Fibroblast of lung (primary cell): ENCODE data around the gene CHST4. TPM values are rescaled to one million over a fixed set of nuclear protein-coding genes. Genes with fewer than 3 reads are reported as not detected.
"Not testable (repeated sequence)": the region's sequence is repeated elsewhere in the genome, so short reads cannot be mapped to it uniquely, and the experiment has no call there.

Experiments used
- DNase-seq, 2 donors: peaks; one replicate each; pipeline versions ENCODE4 v3.0.0 to v3.0.0-alpha.2; 2010; ENCODE audit warnings: low read depth in 2 of 2
- H2AFZ ChIP-seq: 2 replicates; pipeline ENCODE4 v1.5.1; 2012; ENCODE audit warnings: low read length, control low read depth, inconsistent platforms
- H3K27ac ChIP-seq: 2 replicates; pipeline ENCODE4 v1.5.1; 2011; ENCODE audit warnings: low read length, control low read depth; ENCODE audit not compliant: insufficient read depth
- H3K27me3 ChIP-seq: 2 replicates; pipeline ENCODE4 v1.5.1; 2011; ENCODE audit warnings: mild to moderate bottlenecking, low read length; ENCODE audit not compliant: control insufficient read depth, insufficient read depth
- H3K36me3 ChIP-seq: 2 replicates; pipeline ENCODE4 v1.5.1; 2011; ENCODE audit warnings: low read length; ENCODE audit not compliant: control insufficient read depth, insufficient read depth
- H3K4me1 ChIP-seq: 2 replicates; pipeline ENCODE4 v1.5.1; 2011; ENCODE audit warnings: low read length; ENCODE audit not compliant: control insufficient read depth, insufficient read depth; ENCODE audit errors: extremely low read depth
- H3K4me2 ChIP-seq: 2 replicates; pipeline ENCODE4 v1.5.1; 2011; ENCODE audit warnings: low read length, control low read depth; ENCODE audit not compliant: insufficient read depth; ENCODE audit errors: extremely low read depth
- H3K4me3 ChIP-seq, 4 experiments: fragments of 200-600 bp in 1 of 4; sonication (generic) in 1 of 4; replicated peaks in 1 of 4; 2 replicates each; pipeline ENCODE4 v1.5.1; 2011 to 2016; ENCODE audit warnings: low read length in 4 of 4, low read depth in 3 of 4, mild to moderate bottlenecking in 3 of 4, control low read depth in 2 of 4, inconsistent platforms in 1 of 4, mixed read lengths in 1 of 4; ENCODE audit not compliant: insufficient read depth in 1 of 4; ENCODE audit errors: control extremely low read depth in 1 of 4
- H3K79me2 ChIP-seq: 2 replicates; pipeline ENCODE4 v1.5.1; 2012; ENCODE audit warnings: mild to moderate bottlenecking, low read length, inconsistent platforms; ENCODE audit not compliant: control insufficient read depth, insufficient read depth
- H3K9ac ChIP-seq: 2 replicates; pipeline ENCODE4 v1.5.1; 2011; ENCODE audit warnings: mild to moderate bottlenecking, low read length, control low read depth; ENCODE audit not compliant: insufficient read depth
- H3K9me3 ChIP-seq: 2 replicates; pipeline ENCODE4 v1.5.1; 2012; ENCODE audit warnings: low read depth, low read length; ENCODE audit not compliant: control insufficient read depth, insufficient read depth
- H4K20me1 ChIP-seq: 2 replicates; pipeline ENCODE4 v1.5.1; 2011; ENCODE audit warnings: low read length; ENCODE audit not compliant: control insufficient read depth, insufficient read depth; ENCODE audit errors: extremely low read depth
- EZH2 ChIP-seq: IDR thresholded peaks from 2 replicates; pipeline ENCODE4 v1.5.1; 2012; ENCODE audit warnings: low read length, control low read depth, mild to moderate bottlenecking; ENCODE audit errors: missing control alignments
- polyA plus RNA-seq, 2 donors: library from polyadenylated mRNA; depleted of rRNA in 1 of 2; stranded (reverse) in 1 of 2; unstranded in 1 of 2; fragments of >200 nt; gene quantifications; 2 replicates each; pipeline ENCODE4 v1.2.1, GENCODE V29; 2011 to 2012; ENCODE audit warnings: missing spikeins in 1 of 2
- total RNA-seq: library from RNA; depleted of rRNA; stranded (reverse); fragments of >200 nt; gene quantifications from 2 replicates; pipeline ENCODE4 v1.2.1, GENCODE V29; 2014
- TF ChIP-seq, protein P1 (sequence below), 2 donors: IDR thresholded peaks in 1 of 2; conservative IDR thresholded peaks in 1 of 2; 1 replicate in 1 of 2; 2 replicates in 1 of 2; pipeline ENCODE4 v1.5.1; 2011 to 2012; ENCODE audit warnings: low read length in 2 of 2, control low read depth in 1 of 2, inconsistent platforms in 1 of 2, low read depth in 1 of 2, mild to moderate bottlenecking in 1 of 2

CHST4 gene
- total and polyA plus RNA-seq, 2 donors (not counting 1 experiment from before 2014, with no cell fraction given) = not detected

DNA sequence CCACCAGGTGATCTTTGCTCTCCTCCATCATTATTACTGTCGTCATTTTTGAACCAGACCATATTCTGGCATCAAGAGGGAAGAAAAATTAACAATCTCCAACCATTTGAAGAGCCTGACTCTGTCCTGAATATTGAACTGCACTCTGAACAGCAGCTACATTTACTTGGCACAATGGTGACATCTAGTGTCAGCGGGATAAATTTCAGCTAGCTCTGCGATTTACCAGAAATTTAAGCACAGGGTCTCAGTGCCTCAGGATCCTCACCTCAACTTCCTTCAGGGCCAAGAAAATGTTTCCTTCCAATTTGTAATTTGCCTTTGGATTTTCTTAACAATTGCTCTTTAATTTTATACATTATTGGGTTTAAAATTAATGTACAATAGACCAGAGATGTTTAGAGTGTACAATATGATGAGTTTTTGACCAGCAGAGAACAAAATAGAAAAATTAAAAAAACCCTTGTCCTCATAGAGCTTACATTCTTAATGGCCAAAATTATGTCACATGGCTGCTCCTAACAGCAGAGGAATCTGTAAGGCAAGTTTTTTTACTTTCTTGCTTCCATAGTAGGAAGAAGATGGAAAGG, 26.4 kb upstream of the CHST4 start:
- Histone ChIP-seq H3K9me3 (no peaks in the 10 kb centered on the region), H3K9ac (no peak overlapping the region), H3K36me3 (no peaks in the 10 kb centered on the region), H3K4me2 (no peak overlapping the region), H3K27ac (no peak overlapping the region), H3K4me3 (no peak overlapping the region), H3K79me2 (no peaks in the 10 kb centered on the region), H3K4me1 (no peaks in the 10 kb centered on the region), H3K27me3 (no peaks in the 10 kb centered on the region), H2AFZ (no peak overlapping the region), H4K20me1 (no peaks in the 10 kb centered on the region)
- TF ChIP-seq EZH2 = no peak
- TF ChIP-seq, protein P1, sequence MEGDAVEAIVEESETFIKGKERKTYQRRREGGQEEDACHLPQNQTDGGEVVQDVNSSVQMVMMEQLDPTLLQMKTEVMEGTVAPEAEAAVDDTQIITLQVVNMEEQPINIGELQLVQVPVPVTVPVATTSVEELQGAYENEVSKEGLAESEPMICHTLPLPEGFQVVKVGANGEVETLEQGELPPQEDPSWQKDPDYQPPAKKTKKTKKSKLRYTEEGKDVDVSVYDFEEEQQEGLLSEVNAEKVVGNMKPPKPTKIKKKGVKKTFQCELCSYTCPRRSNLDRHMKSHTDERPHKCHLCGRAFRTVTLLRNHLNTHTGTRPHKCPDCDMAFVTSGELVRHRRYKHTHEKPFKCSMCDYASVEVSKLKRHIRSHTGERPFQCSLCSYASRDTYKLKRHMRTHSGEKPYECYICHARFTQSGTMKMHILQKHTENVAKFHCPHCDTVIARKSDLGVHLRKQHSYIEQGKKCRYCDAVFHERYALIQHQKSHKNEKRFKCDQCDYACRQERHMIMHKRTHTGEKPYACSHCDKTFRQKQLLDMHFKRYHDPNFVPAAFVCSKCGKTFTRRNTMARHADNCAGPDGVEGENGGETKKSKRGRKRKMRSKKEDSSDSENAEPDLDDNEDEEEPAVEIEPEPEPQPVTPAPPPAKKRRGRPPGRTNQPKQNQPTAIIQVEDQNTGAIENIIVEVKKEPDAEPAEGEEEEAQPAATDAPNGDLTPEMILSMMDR (conservative IDR thresholded peaks at IDR 0.05 in 1 of 2, IDR thresholded peaks at IDR 0.05 in 1 of 2; ENCODE audit: low read depth in 1 of 2, low read length in 2 of 2) = peak; percentile 66 to 77
- DNase-seq = peak; percentile 44 to 75

DNA sequence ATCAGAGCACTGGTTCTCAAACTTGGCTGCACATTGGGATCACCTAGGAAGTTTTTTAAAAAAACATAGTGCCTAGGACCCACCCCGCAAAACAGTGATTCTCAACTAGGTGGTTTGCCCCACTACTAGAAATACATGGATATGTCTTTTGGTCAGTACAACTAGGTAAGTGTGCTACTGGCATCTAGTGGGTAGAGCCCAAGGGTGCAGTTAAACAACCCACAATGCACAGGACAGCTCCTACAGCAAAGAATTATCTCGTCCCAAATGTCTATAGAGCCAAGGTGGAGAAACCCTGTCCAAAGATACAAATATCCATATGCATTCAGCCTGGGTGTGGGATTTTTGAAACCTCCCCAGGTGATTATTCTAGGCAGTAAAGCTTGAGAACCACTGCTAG, 25.3 kb upstream of the CHST4 start:
- Histone ChIP-seq H3K79me2 (no peaks in the 10 kb centered on the region), H3K4me3 (no peak overlapping the region), H4K20me1 (no peaks in the 10 kb centered on the region), H3K9me3 (no peaks in the 10 kb centered on the region), H3K27me3 (no peaks in the 10 kb centered on the region), H3K9ac (no peak overlapping the region), H3K4me1 (no peaks in the 10 kb centered on the region), H2AFZ (no peak overlapping the region), H3K27ac (no peak overlapping the region), H3K36me3 (no peaks in the 10 kb centered on the region), H3K4me2 (no peak overlapping the region)
- TF ChIP-seq, protein P1 (conservative IDR thresholded peaks at IDR 0.05 in 1 of 2, IDR thresholded peaks at IDR 0.05 in 1 of 2; ENCODE audit: low read depth in 1 of 2, low read length in 2 of 2) = no peak
- TF ChIP-seq EZH2 = no peak
- DNase-seq = no peak

GRCh38 chr16:71501547-71501946, 24.7 kb upstream of the CHST4 start:
- TF ChIP-seq, protein P1 (conservative IDR thresholded peaks at IDR 0.05 in 1 of 2, IDR thresholded peaks at IDR 0.05 in 1 of 2; ENCODE audit: low read depth in 1 of 2, low read length in 2 of 2) = no peak
- no peak for TF ChIP-seq EZH2
- H3K79me2 ChIP-seq = no peaks in the 10 kb centered on the region
- no peak overlapping the region for H3K9ac ChIP-seq
- no peaks in the 10 kb centered on the region for H3K4me1 ChIP-seq
- H2AFZ ChIP-seq = no peak overlapping the region
- H3K4me2 ChIP-seq = no peak overlapping the region
- no peaks in the 10 kb centered on the region for H3K36me3 ChIP-seq
- no peak overlapping the region for H3K4me3 ChIP-seq
- H4K20me1 ChIP-seq = no peaks in the 10 kb centered on the region
- no peaks in the 10 kb centered on the region for H3K27me3 ChIP-seq
- DNase-seq = no peak
- no peak overlapping the region for H3K27ac ChIP-seq
- H3K9me3 ChIP-seq = no peaks in the 10 kb centered on the region

- H3K4me3 ChIP-seq, H3K27ac ChIP-seq, H3K4me1 ChIP-seq, H3K36me3 ChIP-seq, DNase-seq, H3K4me2 ChIP-seq, H3K79me2 ChIP-seq, H3K9me3 ChIP-seq, H2AFZ ChIP-seq, H3K9ac ChIP-seq, H4K20me1 ChIP-seq, H3K27me3 ChIP-seq: not testable (repeated sequence)
Observed at GRCh38 chr16:71504051-71504450, 22.2 kb upstream of the CHST4 start.
